Stimulated activated CD4-positive, alpha-beta T cell treated with anti-CD3 and anti-CD28 coated beads, Interleukin-15, amount 100 ng/mL, for 24 hours (primary cell): ENCODE results near the gene TSHZ1.

Experiments
- DNase-seq: peaks from one replicate; pipeline ENCODE4 v3.0.0-alpha.2; 2020

The TSHZ1 gene

DNA sequence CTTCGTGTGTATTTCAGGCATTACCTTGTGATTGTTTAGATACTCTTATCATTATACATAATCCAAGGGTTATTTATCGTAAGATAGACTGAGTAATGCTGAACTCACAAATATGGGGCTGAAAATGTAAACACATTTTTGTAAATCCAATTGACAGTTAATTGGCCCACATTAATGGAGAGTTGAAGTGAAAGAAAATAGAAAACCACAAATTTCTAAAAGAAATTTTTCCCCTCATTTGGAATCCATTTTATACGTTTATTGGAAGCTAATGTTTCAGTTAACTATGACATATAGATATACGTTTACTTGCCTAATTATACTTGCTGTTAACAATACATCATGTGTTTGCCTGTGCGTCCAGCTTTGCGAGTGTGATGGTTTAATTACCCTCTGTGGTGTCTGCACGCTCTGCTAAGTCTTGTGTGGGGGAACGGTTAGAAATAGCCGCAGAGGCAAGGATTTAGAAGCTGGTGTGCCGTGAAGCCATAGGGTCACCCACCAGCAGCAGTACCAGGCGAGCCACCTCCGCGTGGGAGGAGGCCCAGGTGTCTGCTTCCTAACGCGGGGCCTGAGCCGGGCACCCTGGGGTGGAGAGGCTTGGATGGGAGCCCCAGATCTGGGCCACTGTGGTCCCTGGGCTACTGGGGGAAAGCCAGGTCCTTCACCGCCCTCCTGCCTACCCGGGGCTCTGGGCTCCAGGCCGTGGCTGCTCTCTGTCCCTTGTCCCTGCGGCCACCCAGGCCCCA lies 38.0 kb downstream of the TSHZ1 start:
- DNase-seq, result no peak

DNA sequence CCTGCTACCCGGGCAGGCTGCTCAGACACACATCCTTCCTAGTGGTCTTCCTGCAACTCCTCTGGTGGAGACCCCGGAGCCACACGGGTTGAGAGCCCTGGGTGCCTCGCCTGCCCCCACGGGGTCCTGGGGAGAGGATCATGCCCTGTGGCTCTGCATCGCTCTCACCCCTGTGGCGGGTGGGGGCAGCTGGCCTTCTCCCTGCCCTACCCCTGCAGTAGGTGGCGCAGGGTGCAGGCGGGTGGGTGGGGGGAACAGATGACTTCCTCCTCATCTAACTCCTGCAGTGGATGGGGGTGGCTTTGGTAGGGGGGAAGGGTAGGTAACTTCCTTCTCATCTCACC lies 38.5 kb downstream of the TSHZ1 start:
- DNase-seq, result no peak

DNA sequence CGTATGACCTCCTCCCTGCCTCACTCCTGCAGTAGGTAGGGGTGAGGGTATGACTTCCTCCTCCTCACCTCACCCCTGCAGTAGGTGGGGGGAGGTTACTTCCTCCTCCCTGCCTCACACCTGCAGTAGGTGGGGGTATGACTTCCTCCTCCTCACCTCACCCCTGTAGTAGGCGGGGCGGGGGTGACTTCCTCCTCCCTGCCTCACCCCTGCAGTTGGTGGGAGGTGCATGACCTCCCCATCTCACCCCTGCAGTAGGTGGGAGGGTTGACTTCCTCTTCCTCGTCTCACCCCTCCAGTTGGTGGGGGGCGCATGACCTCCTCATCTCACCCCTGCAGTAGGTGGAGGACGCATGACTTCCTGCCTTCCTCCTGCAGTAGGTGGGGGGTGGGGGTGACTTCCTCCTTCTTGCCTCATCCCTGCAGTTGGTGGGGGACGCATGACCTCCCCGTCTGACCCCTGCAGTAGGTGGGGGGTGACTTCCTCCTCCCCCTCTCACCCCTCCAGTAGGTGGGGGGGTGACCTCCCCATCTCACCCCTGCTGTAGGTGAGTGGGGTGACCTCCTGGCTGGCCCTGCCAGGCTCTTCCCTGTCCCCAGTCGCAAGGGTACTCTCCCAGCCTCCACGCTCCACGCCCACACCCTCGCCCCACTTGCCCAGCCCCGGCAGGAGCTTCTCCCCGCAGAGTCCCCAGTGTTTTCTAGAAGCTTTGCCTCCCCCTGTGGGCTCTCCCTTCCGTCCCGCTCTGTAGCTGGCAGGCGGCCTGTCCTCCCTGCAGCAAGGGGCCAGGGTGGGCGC lies 39.3 kb downstream of the TSHZ1 start:
- no peak for DNase-seq

DNA sequence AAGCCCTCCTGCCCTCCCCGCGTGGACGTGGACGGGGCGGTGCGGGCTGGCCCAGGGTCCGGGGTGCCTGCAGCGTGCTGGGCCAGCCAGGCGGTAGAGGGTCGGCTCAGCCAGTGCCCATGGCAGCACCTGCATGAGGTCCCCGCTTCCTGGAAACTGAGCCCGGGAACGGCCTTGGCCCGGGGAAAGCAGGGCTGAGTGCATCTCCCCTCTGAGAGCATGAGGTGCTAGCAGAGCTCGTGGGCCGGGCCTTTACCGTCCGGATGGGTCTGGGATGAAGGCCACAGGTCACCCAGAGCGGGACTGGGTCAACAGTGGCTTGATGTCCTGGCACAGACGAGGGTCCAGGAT lies 39.8 kb downstream of the TSHZ1 start:
- no peak for DNase-seq

DNA sequence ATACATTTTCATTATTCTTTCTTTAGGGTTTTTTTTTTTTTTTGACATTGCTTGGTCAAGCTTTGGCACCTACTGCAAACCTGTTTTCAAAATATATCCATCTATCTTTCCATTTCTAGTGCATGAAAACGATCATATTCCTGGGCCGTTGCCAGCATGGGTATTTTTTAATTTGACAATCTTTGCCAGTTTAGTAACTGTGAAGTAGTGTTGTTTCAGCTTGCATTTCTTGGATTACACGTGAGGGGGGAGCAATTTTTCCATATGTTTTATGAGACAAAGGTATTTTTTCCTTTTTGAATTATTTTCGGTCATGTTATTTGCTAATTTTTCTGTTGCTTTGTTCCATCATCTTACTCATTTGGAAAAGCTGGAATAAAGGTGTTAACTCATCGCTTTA lies 40.9 kb downstream of the TSHZ1 start:
- DNase-seq, result no peak

DNA sequence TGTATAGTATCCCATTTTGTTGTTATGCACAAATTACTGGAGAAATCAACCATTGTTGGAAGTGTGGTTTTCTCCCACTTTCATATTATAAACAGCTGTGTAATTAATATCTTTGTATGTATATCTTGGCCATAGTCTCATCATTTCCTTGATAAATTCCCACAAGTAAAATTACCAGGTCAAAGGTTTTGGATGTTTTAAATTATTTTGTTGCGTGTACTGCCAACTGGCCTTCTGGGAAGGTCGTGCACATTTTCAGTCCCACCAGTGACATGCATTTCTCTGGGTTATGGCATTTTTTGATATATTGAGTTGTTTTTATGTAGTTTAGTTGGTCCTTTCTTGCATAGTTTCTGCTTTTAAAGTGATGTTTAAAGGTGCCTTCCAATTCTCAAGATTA lies 41.5 kb downstream of the TSHZ1 start:
- DNase-seq, result no peak

DNA sequence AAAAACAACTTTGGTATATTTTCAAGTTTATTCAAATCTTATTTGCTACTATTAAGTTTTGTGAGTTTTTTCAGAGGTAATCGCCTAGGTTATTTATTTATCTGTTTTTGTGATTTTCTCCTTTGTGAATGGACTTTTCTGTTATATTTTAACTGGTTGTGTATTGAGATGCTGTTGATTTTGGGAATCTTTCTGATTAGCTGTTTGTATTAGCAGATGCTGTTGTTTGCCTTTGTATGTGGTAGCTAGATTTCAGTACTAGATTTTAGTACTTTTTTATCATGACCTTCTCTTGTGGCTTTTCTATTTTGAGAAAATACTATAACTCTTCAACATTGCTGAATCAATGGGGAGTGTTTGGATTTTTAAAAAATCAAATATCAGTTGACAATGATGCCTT lies 42.4 kb downstream of the TSHZ1 start:
- no peak for DNase-seq

DNA sequence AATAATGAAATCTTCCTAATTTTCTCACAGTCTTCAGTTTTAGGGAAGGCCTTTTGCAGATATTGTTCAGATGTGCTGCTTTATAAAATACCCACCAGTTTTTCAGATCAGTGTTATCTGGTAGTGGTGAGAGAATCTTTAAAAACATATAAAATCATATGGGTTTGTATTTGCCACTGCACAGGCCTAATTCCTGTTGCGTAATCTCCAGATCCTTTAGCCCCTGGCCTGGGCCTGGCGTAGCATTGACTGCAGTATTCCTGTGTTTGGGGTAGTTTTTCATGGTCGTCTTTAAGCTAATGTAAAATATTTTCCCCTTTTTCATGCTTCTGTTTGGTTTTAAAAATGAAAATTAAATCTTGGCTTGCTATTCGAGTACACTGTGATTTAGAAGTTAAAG lies 43.2 kb downstream of the TSHZ1 start:
- no peak for DNase-seq

DNA sequence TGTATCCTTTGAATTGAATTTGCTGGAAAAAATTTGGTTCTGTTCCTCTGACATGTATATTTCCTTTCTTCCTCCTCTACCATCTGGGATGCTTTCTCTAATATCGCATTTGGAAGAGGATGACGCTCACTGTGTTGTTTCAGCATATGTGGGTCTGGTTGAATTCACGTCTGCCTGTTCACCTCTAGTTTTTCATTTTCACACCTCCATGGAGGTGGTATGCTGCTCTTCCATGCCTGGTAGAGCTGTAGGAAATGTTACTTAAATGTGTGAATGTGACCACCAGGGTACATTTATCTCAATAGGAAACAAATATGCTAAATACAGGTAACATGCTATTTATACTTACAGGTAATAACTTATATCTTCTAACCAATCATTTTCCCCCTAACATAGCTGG lies 44.5 kb downstream of the TSHZ1 start:
- DNase-seq, result no peak

DNA sequence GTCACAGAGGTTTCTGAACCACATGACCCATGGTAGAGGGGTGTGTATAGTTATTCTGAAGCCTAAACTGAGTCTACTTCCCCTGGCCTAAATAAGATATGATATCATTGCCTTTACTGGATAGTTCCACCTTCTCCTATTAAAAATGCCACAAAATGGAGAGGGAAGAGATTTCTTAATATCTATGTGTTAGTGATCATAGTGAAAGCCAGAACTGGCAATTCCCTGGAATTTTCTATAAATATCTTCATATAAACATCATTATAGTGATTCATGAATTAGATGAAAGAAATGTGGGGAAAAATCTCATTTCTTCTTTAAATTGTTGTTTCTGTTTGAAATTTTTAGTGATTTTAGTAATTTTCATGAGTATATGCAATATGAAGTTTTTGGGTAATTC lies 45.8 kb downstream of the TSHZ1 start:
- DNase-seq, result no peak

DNA sequence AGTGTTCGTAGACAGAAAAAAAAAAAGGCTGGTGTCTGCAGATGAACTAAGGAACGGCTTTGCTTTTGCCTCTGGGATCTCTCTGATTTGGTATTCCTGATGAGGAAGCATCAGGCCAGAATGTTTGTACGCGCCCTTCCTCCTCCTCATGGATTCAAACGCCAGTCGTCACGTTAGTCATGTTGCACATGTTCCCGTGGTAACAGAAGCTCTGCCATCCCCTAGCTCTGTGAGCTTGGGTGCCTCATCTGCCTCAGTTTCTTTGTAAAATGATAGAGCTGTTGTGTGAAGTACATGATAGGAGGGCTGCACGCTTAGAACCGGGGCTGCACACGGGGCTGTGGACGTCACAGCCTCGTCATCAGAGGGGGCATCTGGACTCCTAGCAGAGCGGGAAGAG lies 47.0 kb downstream of the TSHZ1 start:
- no peak for DNase-seq

DNA sequence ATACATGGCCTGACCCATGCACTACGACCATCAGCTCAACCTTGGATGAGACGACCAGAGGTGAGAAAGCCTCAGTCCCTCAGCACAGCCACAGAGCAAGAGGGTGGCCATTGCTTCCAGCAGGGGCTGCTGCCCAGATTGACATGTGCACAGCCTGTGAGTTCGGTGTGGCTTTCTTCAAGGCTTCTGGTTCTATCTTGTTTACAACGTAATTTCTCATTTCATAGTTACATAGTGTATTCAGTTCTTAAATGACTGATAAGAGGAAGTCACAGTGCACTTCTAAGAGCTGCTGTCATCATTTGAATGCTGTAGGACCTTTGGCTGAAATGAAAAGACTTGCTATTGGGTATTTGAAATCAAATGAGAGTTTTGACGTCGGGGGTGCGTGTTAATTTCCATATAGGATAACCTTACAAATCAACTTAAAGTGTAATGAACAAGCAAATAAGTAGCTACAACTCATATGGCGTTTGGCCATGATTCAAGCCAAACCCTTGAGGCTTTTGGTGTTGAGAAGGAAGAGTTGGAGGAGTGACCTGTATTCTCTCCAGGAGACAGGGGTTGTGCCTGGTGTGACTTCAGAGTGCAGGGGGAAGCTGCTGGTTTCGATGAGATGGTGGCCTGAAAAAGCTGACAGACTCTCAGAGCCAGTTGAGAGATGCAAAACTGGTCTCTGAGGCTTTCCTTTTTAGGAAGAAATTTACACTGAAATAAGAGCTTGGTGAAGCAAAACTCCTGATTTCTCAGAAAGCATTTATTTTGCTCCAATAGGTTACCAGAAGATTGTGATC lies 51.0 kb downstream of the TSHZ1 start:
- DNase-seq, result no peak

DNA sequence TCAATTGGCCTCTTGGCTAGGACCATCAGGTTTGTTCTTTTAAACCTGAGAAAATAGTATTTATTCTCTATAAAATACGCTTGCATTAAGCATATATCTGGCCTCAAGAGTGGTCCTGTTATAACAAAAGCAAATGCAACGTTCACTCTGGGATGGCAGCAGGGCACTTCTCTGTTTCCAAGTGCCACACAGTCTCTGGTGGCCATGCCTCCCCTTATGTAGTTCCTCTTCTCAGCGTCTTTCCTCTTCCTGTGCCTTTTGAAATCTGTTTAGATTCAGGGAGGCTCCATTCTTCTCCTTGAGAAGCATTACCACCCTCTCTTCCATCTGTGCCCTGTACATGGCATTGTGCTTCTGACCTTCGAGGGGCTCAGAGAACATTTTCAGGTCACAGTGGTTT lies 51.9 kb downstream of the TSHZ1 start:
- DNase-seq, result no peak

DNA sequence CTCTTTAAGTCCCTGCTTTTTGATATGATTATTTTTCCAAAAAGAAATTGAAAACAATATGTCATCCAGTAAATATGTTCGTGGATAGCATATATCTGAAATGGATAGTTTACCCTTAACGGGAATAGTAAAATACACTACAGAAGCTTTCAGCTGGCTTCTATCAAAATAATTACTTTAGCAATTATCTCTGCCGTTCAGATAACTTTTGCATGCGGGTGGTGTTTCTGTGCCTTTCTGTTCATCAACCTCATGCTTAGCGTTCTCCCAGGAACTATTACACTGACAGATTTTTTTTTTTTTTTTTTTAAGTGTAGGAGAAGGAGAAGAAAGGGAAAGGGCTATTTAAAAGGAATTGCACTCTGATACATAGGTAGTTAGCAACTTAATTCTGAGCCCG lies 53.6 kb downstream of the TSHZ1 start:
- no peak for DNase-seq

DNA sequence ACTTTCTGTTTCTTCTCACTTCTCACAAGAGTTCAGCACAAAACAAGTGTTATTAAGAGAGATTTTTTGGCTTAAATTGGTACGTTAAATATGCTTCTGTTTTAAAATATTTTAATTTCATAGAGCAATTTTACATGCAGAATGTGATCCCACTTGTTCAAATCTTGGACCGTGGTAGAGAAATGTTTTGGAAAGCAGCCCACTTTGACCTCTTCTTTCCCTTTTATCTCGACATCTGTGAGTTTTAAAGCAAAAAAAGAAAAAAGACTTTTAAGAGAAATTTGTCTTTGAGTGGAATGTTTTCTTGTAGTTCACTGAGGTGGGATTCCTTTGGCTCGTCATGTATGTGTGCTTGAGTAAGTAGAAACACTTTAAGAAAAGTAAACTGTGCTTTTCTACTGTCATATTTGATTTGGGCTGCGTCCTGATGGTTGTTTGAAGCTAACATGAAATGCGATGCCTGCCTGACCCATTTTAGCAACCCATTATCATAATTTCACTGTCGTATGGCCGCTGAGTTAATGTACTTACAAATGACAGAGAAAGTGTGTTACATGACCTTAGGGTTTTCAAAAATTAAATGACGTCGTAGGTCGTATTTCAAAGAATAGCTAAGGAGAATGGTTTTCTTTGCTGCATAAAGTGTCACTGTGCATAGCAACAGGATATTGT lies 54.5 kb downstream of the TSHZ1 start:
- DNase-seq, result no peak

DNA sequence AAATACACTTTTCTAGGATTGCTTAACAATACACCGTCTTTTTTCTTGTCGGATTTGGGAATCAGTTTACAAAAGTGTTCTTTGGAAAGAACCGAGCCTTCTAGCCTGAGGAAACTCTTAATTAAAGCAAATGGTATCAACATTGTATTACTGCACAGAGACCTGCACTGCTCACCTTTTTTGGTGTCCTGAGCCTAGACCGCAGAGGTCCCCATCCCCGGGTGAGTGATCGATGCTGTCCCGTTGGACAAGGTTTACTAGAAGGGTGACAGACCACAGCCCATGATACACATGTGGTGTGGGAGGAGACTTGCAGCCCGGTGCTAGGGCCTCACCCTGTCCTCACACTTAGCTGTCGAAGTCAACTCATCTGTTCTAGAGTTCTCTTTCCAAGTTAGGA lies 55.3 kb downstream of the TSHZ1 start:
- no peak for DNase-seq

DNA sequence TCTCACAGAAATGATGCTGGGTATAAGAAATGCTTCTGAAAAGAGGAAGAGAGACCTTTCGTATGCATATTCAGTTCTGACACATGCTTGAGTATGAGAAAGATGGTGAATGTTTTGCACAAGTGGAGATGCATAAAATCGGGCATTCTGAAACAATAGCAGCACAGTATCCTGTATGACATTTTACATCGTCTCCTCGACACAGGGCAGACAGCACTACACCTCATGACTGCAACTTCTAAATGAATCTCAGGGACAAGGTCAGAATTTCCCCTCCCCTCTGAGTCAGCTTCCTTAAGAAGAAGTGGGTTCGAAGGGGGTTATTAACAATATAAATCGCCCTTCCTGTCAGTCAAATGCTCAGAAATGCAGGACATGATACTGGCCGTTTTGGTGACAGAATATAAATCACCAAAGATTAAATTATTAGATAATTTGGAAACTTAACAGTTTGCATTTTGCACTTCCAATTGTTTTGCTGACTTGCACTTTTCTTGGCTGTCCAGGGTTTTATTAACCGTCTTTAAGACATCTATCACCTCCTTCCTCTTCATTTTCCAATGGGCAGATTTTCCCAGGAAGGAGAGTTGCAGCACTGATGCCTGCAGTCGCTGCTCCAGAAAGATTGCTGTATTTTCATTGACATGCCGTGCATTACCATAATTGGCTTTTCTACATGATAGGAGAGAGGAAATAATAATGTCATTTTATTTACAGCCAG lies 57.2 kb downstream of the TSHZ1 start:
- DNase-seq, result no peak

DNA sequence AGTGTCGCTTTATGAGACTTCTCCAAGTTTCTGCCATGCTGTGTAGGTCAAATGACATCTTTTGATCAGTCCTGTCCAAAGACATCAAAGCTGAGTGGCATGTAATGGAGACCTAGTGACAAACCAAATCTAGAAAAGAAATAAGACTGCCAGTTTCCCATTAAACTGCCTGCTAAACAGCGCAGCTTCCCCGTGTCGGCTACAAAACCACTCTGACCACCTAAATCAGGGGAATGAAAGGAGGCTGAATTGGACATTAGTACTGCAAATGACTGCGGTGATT lies 57.7 kb downstream of the TSHZ1 start:
- DNase-seq, result no peak

DNA sequence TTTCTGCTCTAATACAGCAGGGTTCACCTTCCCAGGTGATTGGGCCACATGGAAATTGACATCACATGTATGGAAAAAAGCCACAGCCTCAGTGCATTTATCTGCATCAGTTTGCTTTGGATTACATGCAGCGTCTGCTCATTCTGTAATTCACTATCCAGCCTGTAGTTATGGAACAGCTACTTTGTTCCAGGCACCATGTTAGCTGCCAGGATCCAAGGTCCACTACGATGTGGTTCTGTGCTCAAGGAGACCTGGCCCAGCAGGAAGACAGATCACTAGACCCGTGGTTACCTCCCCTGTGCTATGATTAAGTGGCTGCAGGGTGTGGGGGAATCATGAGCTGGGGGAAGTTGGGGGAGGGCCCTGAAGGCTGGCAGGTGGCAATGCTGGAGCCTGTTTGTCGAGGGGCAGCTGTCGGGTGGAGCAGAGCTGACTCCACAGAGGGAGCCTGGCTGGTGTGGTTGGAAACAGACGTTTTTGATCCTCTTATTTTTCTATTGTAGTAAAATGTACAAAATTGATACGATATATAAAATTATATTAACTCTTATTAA lies 58.6 kb downstream of the TSHZ1 start:
- DNase-seq, result no peak

DNA sequence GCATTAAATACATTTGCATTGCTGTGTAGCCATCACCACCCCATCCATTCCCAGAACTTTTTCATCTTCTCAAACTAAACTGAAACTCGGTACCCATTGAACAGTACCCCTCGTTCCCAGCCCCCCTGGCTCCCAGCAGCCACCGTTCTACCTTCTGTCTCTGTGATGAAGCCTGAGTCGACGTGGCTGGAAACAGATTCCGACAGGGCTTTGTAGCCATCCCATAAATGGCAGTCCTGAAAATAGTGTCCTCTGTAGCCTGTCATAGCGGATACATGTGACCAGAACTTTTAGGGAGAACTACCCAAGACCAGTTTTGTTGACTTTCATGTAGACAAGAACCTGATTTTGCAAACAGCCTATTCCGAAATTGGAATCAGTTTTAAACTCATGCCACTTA lies 59.1 kb downstream of the TSHZ1 start:
- DNase-seq, result no peak

DNA sequence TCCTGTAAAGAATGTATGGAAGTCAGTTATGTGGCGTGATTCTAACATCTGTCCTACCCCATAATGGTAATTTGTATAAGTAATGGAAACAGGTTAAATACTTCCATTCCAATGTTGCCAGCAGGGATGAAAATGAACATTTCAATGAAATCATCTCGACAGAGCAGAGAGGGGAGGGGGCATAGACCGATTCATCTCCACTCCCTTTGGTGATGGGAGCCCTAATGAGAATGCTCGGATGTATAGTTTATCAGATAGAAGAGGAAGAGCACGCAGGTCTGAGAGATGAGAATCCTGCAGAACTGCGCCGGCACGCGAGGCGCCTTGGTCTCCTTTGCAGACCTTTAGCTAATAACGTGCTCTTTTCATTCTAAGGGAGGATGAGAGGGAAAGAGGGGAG lies 61.4 kb downstream of the TSHZ1 start:
- no peak for DNase-seq

DNA sequence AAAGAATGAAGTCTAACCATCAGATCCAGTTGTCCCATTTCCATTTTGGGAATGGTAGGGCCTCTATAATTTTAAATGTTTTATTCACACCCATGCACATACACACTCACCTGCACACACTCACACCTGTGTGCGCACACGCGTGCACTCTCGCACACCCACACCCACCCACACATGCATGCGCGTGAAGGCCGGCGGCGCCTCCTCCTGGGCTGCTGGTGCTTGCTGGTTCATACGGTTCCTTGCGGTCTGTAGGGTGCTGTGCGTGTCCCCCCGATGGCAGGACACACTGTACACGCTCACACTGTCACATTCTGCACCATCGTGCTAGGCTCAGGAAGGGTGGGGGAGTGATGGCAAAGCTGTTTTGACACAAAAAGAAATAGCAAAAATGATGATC lies 63.2 kb downstream of the TSHZ1 start:
- DNase-seq, result no peak

DNA sequence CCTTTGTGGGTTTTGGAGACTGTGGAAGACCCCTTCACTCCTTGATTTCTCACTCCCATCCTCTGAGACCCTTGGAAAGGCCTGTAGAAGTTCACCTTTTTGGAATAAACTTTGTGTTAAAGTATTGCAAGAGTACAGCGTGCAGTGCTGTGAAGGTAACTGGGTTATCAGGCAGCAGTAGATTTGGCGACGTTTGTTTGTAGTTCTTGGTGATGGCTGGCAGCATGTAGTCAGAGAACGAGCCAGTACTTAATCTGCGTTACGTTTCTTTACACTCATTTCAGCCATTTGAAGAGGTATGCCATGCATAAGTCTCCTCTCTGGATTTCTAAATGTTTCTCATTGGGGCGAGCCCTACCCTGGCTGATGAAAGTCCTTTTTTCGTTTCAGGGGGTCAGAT lies 64.6 kb downstream of the TSHZ1 start:
- DNase-seq, result no peak
